OCI-LY7 (cell line): Measurements from ENCODE around the gene SMIM24.

Experiments used
- CTCF ChIP-seq: fragments of 200-600 bp; sonication (generic); conservative IDR thresholded peaks from 2 replicates; pipeline ENCODE4 v1.5.1; 2014; ENCODE audit warnings: mild to moderate bottlenecking, antibody characterized with exemption, low read length, moderate library complexity, mixed read lengths
- EZH2phosphoT487 ChIP-seq: fragments of 200-600 bp; sonication (generic); IDR thresholded peaks from 2 replicates; pipeline ENCODE4 v1.6.1; 2018; ENCODE audit warnings: low read depth, borderline replicate concordance, mild to moderate bottlenecking, mixed run types, antibody characterized with exemption, low read length, moderate library complexity, mixed read lengths

GRCh38 chr19:3454656-3455392 is 25.5 kb downstream of the SMIM24 start:
- TF ChIP-seq CTCF: no peak
- TF ChIP-seq EZH2phosphoT487: no peak
